Cardiac fibroblast (primary cell): Measurements from ENCODE around the gene SLC1A2.

ENCODE experiments used
- DNase-seq, 2 donors: peaks; one replicate each; pipeline versions ENCODE4 v3.0.0 to v3.0.0-alpha.2; 2010; ENCODE audit warnings: low read depth in 2 of 2
- H3K4me3 ChIP-seq, 2 donors: replicated peaks in 1 of 2; 1 replicate in 1 of 2; 2 replicates in 1 of 2; pipeline ENCODE4 v1.5.1; 2011; ENCODE audit warnings: low read depth in 2 of 2, low read length in 2 of 2, mild to moderate bottlenecking in 2 of 2, moderate library complexity in 1 of 2
- TF ChIP-seq, protein P1 (sequence below): IDR thresholded peaks from one replicate; pipeline ENCODE4 v1.5.1; 2011; ENCODE audit warnings: low read depth, mild to moderate bottlenecking, low read length, inconsistent platforms

The SLC1A2 gene

DNA sequence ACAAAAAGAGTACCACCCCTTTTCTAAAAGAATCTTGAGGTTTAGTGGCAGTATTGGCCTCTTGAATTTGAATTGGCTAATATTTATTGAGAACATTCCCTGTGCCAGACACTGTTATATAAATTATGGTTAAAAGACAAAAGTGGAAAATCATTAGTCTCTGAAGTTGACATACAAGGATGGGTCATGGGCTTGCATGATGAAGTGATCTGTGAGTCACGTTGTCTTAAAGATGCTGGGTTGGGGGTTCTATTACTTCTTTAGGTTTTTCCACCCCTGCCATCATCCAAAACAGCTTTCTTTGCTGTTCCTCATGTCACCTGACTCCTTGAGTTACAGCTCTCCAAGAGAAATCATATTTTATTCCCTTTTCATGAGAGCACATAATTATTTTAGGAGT is 195.4 kb downstream of the SLC1A2 start:
- TF ChIP-seq, protein P1, sequence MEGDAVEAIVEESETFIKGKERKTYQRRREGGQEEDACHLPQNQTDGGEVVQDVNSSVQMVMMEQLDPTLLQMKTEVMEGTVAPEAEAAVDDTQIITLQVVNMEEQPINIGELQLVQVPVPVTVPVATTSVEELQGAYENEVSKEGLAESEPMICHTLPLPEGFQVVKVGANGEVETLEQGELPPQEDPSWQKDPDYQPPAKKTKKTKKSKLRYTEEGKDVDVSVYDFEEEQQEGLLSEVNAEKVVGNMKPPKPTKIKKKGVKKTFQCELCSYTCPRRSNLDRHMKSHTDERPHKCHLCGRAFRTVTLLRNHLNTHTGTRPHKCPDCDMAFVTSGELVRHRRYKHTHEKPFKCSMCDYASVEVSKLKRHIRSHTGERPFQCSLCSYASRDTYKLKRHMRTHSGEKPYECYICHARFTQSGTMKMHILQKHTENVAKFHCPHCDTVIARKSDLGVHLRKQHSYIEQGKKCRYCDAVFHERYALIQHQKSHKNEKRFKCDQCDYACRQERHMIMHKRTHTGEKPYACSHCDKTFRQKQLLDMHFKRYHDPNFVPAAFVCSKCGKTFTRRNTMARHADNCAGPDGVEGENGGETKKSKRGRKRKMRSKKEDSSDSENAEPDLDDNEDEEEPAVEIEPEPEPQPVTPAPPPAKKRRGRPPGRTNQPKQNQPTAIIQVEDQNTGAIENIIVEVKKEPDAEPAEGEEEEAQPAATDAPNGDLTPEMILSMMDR, result no peak
- DNase-seq, result no peak
- H3K4me3 ChIP-seq, result no peak overlapping the region

DNA sequence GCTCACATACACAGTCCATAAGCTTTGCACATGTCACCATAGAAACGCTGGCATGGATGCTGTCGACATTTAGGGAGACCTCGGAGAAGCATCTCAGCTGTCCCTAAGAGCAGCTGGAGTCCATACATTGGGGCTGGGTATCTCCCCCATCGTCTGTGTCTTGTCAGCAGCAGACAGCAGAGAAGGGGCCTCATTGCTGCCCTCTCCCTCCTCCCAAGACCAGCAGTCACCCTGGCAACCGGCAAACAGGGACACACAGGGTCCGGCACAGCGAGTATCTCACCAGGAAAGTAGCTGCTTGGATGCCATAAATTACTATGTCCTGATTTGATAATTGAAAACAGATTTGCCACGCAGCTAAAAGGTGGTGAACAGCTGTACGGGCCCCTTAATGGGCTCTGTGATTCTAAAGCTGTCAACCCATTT is 196.0 kb downstream of the SLC1A2 start:
- H3K4me3 ChIP-seq, result no peak overlapping the region
- TF ChIP-seq, protein P1, result no peak
- DNase-seq, result peak in 1 of 2 donors; percentile 71

DNA sequence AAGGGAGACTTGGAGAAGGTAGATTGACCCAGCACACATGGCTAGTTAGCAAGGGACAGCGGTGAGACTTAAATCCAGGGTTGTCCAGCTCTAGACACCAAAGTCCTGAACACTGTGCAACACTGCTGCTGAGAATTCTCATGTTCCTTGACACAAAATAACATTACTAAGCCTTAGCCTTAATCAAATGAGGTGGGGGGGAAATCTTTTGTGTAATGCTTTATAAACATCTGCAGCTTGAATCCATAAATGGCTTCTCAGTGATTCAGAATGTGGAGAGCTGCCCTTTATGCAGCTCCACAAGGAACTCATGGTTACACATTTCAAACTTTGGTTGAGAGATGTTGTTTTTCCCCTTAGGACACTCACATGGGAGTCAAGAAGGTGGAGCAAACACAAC is 200.4 kb downstream of the SLC1A2 start:
- DNase-seq, result peak in 1 of 2 donors; percentile 51
- no peak overlapping the region for H3K4me3 ChIP-seq
- TF ChIP-seq, protein P1, result no peak

DNA sequence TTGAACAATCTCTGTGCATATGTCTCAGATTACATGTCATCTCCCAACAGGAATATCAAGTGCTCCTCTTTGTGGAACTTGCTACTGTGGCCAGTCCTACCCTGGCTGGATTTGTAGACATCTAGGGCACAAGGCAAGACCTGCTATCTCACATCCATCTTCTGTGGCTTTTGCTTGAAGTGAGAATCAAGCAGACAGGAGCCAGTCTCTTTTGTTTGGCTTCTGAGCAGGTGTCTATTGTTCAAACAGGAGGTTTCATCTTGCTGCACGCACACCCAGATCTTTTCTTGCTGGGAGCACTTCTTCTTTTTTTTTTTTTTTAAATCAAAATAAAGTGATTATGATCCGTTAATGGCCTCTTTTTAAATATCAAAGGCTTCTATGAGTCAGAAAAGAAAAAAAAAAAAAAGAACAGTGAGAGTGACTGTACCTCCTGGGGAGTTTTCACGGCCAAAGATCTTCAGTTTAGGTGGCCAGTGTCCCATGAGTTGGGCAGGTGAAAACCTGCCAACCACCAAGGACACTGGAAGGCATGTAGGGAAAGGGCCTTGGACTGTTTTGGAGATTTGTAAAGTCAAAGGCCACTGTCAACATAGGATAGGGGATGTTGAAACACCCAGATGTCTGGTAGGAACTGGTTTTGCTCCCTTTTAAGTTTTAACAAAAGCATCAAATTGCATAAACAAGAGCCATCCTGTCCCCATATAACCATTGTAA is 202.2 kb downstream of the SLC1A2 start:
- TF ChIP-seq, protein P1, result no peak
- H3K4me3 ChIP-seq, result no peak overlapping the region
- no peak for DNase-seq

DNA sequence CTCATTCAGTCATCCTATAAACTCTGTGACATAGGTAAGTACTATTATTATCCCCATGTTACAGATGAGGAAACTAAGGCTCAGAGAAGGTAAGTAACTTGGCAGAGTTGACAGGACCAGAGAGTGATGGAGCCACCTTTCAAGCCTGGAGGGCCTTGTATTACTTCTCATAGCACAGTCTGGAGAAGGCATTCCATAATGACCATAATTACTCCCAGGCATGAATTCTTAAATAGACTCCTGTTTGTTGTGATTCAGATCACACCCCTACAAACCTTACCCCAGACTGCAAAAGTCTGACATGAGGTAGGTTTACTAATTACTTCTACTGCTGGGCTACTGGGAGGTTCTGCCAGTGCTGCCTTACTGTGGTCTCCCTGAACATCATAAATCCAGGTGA is 203.4 kb downstream of the SLC1A2 start:
- TF ChIP-seq, protein P1, result no peak
- no peak for DNase-seq
- no peak overlapping the region for H3K4me3 ChIP-seq

DNA sequence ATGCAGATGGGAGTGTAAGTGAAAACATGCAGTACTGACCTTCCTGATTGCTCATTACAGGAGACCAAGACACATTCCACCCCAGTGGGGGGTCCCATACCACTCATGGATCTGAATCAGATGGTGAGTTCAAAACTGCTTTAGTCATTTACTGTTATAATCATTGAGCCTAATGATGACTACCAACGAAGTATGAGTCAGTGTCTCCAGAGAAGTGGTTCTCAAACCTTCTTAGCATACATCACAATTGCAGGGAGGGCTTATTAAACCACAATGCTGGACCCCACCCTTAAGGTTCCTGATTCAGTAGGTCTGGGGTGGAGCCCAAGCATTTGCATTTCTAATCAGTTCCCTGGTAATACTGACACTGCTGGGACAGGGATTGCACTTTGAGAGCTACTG is 204.6 kb downstream of the SLC1A2 start:
- TF ChIP-seq, protein P1, result no peak
- H3K4me3 ChIP-seq, result no peak overlapping the region
- DNase-seq, result peak; percentile 80 to 99
